SIG-M5 (cell line): Measurements from ENCODE around the gene OVOL1.

ENCODE experiments used
- DNase-seq: peaks from one replicate; lab custom pipeline; 2025; lab: John Stamatoyannopoulos, UW

Gene OVOL1

GRCh38 chr11:65778431-65778900 is 8.4 kb upstream of the OVOL1 start:
- DNase-seq, result no peak

- DNase-seq, result no peak
These were observed 7.8 kb upstream of the OVOL1 start for GRCh38 chr11:65778901-65779668.

GRCh38 chr11:65779669-65779918 is 7.3 kb upstream of the OVOL1 start:
- no peak for DNase-seq

GRCh38 chr11:65779919-65780769 is 6.7 kb upstream of the OVOL1 start:
- no peak for DNase-seq

GRCh38 chr11:65780770-65781151 is 6.1 kb upstream of the OVOL1 start, which contains the start of gene AP5B1:
TSS of gene AP5B1 (minus strand) at chr11:65780976. CDS start at chr11:65780591, 385 bp downstream.
- DNase-seq, result no peak

- no peak for DNase-seq
These were observed 5.5 kb upstream of the OVOL1 start for GRCh38 chr11:65781152-65781961.

GRCh38 chr11:65781962-65782815 is 4.7 kb upstream of the OVOL1 start:
- DNase-seq, result no peak

- no peak for DNase-seq
These were observed 4.0 kb upstream of the OVOL1 start for GRCh38 chr11:65782816-65783228.

GRCh38 chr11:65785319-65786007 is 1.4 kb upstream of the OVOL1 start:
- DNase-seq, result no peak

- DNase-seq, result no peak
These were observed 666 bp upstream of the OVOL1 start for GRCh38 chr11:65786008-65786785.

GRCh38 chr11:65787649-65788622 is 1.1 kb downstream of the OVOL1 start:
- DNase-seq, result no peak

GRCh38 chr11:65788821-65789220 is 2.0 kb downstream of the OVOL1 start:
- DNase-seq, result no peak

GRCh38 chr11:65789230-65790103 is 2.6 kb downstream of the OVOL1 start:
- DNase-seq, result no peak

- DNase-seq, result no peak
These were observed 3.4 kb downstream of the OVOL1 start for GRCh38 chr11:65790104-65790901.

GRCh38 chr11:65790902-65791650 is 4.2 kb downstream of the OVOL1 start:
- DNase-seq, result no peak

- no peak for DNase-seq
These were observed 4.9 kb downstream of the OVOL1 start for GRCh38 chr11:65791719-65792213.
